ENCODE results near the gene BIRC6. TPM values are rescaled to one million over a fixed set of nuclear protein-coding genes. Genes with fewer than 3 reads are reported as not detected.
"Not testable (repeated sequence)": the region's sequence is repeated elsewhere in the genome, so short reads cannot be mapped to it uniquely, and the experiment has no call there.

BIRC6 gene
- total RNA-seq, 2 experiments from 2014 or later = 95.0 to 103 TPM

GRCh38 chr2:32506446-32506845 is 149.6 kb downstream of the BIRC6 start:
- no peaks in the 10 kb centered on the region for H3K9me3 Mint-ChIP-seq
- DNase-seq = no peak
- H3K4me3 Mint-ChIP-seq = no peak overlapping the region
- peaks cover 42% of the 10 kb centered on the region for H3K36me3 Mint-ChIP-seq (ENCODE audit: low read depth)
- no peaks in the 10 kb centered on the region for H3K27me3 Mint-ChIP-seq
- POLR2A ChIA-PET = no interaction called here
- no peak overlapping the region for H3K27ac Mint-ChIP-seq
- H3K4me1 Mint-ChIP-seq = no peaks in the 10 kb centered on the region
- CTCF ChIA-PET = no interaction called here

- no peaks in the 10 kb centered on the region for H3K9me3 Mint-ChIP-seq
- no peak for DNase-seq
- H3K27ac Mint-ChIP-seq = no peak overlapping the region
- no peak overlapping the region for H3K4me3 Mint-ChIP-seq
- CTCF ChIA-PET = no interaction called here
- POLR2A ChIA-PET = no interaction called here
- H3K27me3 Mint-ChIP-seq = no peaks in the 10 kb centered on the region
- no peaks in the 10 kb centered on the region for H3K4me1 Mint-ChIP-seq
- peaks cover 58% of the 10 kb centered on the region for H3K36me3 Mint-ChIP-seq (ENCODE audit: low read depth)
These were observed 158.1 kb downstream of the BIRC6 start for GRCh38 chr2:32514946-32515345.

GRCh38 chr2:32516567-32516966 is 159.7 kb downstream of the BIRC6 start:
- no peak overlapping the region for H3K4me3 Mint-ChIP-seq
- H3K36me3 Mint-ChIP-seq (ENCODE audit: low read depth) = peaks cover 55% of the 10 kb centered on the region
- no peaks in the 10 kb centered on the region for H3K27me3 Mint-ChIP-seq
- POLR2A ChIA-PET = interaction anchor here (0.9 kb wide), 1 partner anchor 15 kb away, joined by 3 read pairs; no protein-coding TSS in a partner anchor
- CTCF ChIA-PET = no interaction called here
- no peaks in the 10 kb centered on the region for H3K4me1 Mint-ChIP-seq
- no peaks in the 10 kb centered on the region for H3K9me3 Mint-ChIP-seq
- no peak for DNase-seq
- no peak overlapping the region for H3K27ac Mint-ChIP-seq

- H3K27ac Mint-ChIP-seq = no peak overlapping the region
- ChIA-PET POLR2A (no interaction called here), CTCF (no interaction called here)
- peaks cover 49% of the 10 kb centered on the region for H3K36me3 Mint-ChIP-seq (ENCODE audit: low read depth)
- no peak for DNase-seq
- H3K4me1 Mint-ChIP-seq = no peaks in the 10 kb centered on the region
- H3K4me3 Mint-ChIP-seq = no peak overlapping the region
- no peaks in the 10 kb centered on the region for H3K27me3 Mint-ChIP-seq
- no peaks in the 10 kb centered on the region for H3K9me3 Mint-ChIP-seq
These were observed 165.9 kb downstream of the BIRC6 start for GRCh38 chr2:32522770-32523169.

GRCh38 chr2:32523686-32524085 is 166.9 kb downstream of the BIRC6 start:
- CTCF ChIA-PET = no interaction called here
- Mint-ChIP-seq H3K9me3 (no peaks in the 10 kb centered on the region), H3K4me1 (no peaks in the 10 kb centered on the region), H3K4me3 (no peak overlapping the region), H3K27me3 (no peaks in the 10 kb centered on the region), H3K36me3 (ENCODE audit: low read depth) (peaks cover 44% of the 10 kb centered on the region), H3K27ac (no peak overlapping the region)
- POLR2A ChIA-PET = no interaction called here
- no peak for DNase-seq

GRCh38 chr2:32532341-32532740 is 175.5 kb downstream of the BIRC6 start:
- ChIA-PET CTCF (no interaction called here), POLR2A (no interaction called here)
- DNase-seq = no peak
- Mint-ChIP-seq H3K9me3 (peaks cover 3% of the 10 kb centered on the region), H3K27me3 (no peaks in the 10 kb centered on the region), H3K4me1 (peaks cover 6% of the 10 kb centered on the region), H3K27ac (no peak overlapping the region), H3K36me3 (ENCODE audit: low read depth) (peaks cover 79% of the 10 kb centered on the region), H3K4me3 (no peak overlapping the region)

- H3K36me3 Mint-ChIP-seq (ENCODE audit: low read depth) = peaks cover 74% of the 10 kb centered on the region
These were observed 176.1 kb downstream of the BIRC6 start for GRCh38 chr2:32532961-32533360.

GRCh38 chr2:32534831-32535230 is 178.0 kb downstream of the BIRC6 start:
- Mint-ChIP-seq H3K4me3 (no peak overlapping the region), H3K36me3 (ENCODE audit: low read depth) (peaks cover 63% of the 10 kb centered on the region), H3K4me1 (peaks cover 9% of the 10 kb centered on the region), H3K27me3 (no peaks in the 10 kb centered on the region), H3K27ac (no peak overlapping the region), H3K9me3 (peaks cover 3% of the 10 kb centered on the region)
- DNase-seq = no peak
- POLR2A ChIA-PET = no interaction called here
- CTCF ChIA-PET = no interaction called here

More at GRCh38 chr2:32532961-32533360, 176.1 kb downstream of the BIRC6 start:
- Mint-ChIP-seq H3K4me3 (no peak overlapping the region), H3K4me1 (peaks cover 6% of the 10 kb centered on the region), H3K27ac (no peak overlapping the region), H3K9me3 (peaks cover 3% of the 10 kb centered on the region), H3K27me3 (no peaks in the 10 kb centered on the region)
- ChIA-PET POLR2A (no interaction called here), CTCF (no interaction called here)
- DNase-seq = no peak

GRCh38 chr2:32538735-32539134 is 181.9 kb downstream of the BIRC6 start:
- POLR2A ChIA-PET = no interaction called here
- Mint-ChIP-seq H3K4me1 (peaks cover 7% of the 10 kb centered on the region), H3K27ac (no peak overlapping the region), H3K9me3 (peaks cover 3% of the 10 kb centered on the region), H3K36me3 (ENCODE audit: low read depth) (peaks cover 41% of the 10 kb centered on the region), H3K27me3 (no peaks in the 10 kb centered on the region), H3K4me3 (no peak overlapping the region)
- CTCF ChIA-PET = no interaction called here
- DNase-seq = no peak

GRCh38 chr2:32552483-32552882 is 195.7 kb downstream of the BIRC6 start:
- H3K27ac Mint-ChIP-seq; POLR2A ChIA-PET; H3K4me3 Mint-ChIP-seq; DNase-seq; H3K27me3 Mint-ChIP-seq; H3K9me3 Mint-ChIP-seq; H3K4me1 Mint-ChIP-seq; H3K36me3 Mint-ChIP-seq (ENCODE audit: low read depth): not testable (repeated sequence)
- CTCF ChIA-PET = interaction anchor here (0.6 to 0.8 kb wide), 2 partner anchors 27 to 75 kb away, joined by 3 read pairs; partner anchors contain the start of gene TTC27

- no peak for DNase-seq
- Mint-ChIP-seq H3K4me1 (no peaks in the 10 kb centered on the region), H3K4me3 (no peak overlapping the region), H3K36me3 (ENCODE audit: low read depth) (peaks cover 9% of the 10 kb centered on the region), H3K9me3 (no peaks in the 10 kb centered on the region), H3K27ac (no peak overlapping the region), H3K27me3 (no peaks in the 10 kb centered on the region)
- CTCF ChIA-PET = interaction anchor here (1.4 kb wide), 2 partner anchors 16 to 94 kb away, joined by 3 to 4 read pairs; no protein-coding TSS in a partner anchor
- POLR2A ChIA-PET = no interaction called here
These were observed 197.1 kb downstream of the BIRC6 start for GRCh38 chr2:32553829-32554432.

GRCh38 chr2:32558492-32558891 is 201.7 kb downstream of the BIRC6 start:
- ChIA-PET POLR2A (no interaction called here), CTCF (interaction anchor here (1.0 kb wide), 1 partner anchor 28 kb away, joined by 3 read pairs; no protein-coding TSS in a partner anchor)
- Mint-ChIP-seq H3K4me1 (no peaks in the 10 kb centered on the region), H3K27me3 (no peaks in the 10 kb centered on the region), H3K4me3 (no peak overlapping the region), H3K9me3 (no peaks in the 10 kb centered on the region), H3K27ac (no peak overlapping the region), H3K36me3 (ENCODE audit: low read depth) (peaks cover 24% of the 10 kb centered on the region)
- DNase-seq = no peak

GRCh38 chr2:32559136-32559535 is 202.3 kb downstream of the BIRC6 start:
- Mint-ChIP-seq H3K27ac (no peak overlapping the region), H3K4me3 (no peak overlapping the region), H3K36me3 (ENCODE audit: low read depth) (peaks cover 29% of the 10 kb centered on the region), H3K27me3 (no peaks in the 10 kb centered on the region), H3K9me3 (peaks cover 2% of the 10 kb centered on the region), H3K4me1 (peaks cover 3% of the 10 kb centered on the region)
- POLR2A ChIA-PET = no interaction called here
- no peak for DNase-seq
- CTCF ChIA-PET = interaction anchor here (0.6 kb wide), 1 partner anchor 955 kb away, joined by 4 read pairs; no protein-coding TSS in a partner anchor

- no peak overlapping the region for H3K27ac Mint-ChIP-seq
- H3K9me3 Mint-ChIP-seq = peaks cover 18% of the 10 kb centered on the region
- ChIA-PET CTCF (no interaction called here), POLR2A (no interaction called here)
- no peaks in the 10 kb centered on the region for H3K27me3 Mint-ChIP-seq
- DNase-seq = no peak
- H3K4me3 Mint-ChIP-seq = no peak overlapping the region
- H3K36me3 Mint-ChIP-seq (ENCODE audit: low read depth) = peaks cover 63% of the 10 kb centered on the region
- H3K4me1 Mint-ChIP-seq = peaks cover 7% of the 10 kb centered on the region
These were observed 206.1 kb downstream of the BIRC6 start for GRCh38 chr2:32562906-32563305.

Data from activated CD4-positive, alpha-beta memory T cell treated with anti-CD3 and anti-CD28 coated beads, Interleukin-2, amount 10 ng/mL, durations not matched to agents 7 days and 5 days (primary cell).